DMS153 treated with DMSO at 0.1 percent for 48 hours (cell line): ENCODE data around the gene MYO9A.

Source experiments
- DNase-seq: peaks from one replicate; lab custom pipeline; 2025; ENCODE audit not compliant: unreplicated experiment; lab: John Stamatoyannopoulos, UW

Gene MYO9A, protein sequence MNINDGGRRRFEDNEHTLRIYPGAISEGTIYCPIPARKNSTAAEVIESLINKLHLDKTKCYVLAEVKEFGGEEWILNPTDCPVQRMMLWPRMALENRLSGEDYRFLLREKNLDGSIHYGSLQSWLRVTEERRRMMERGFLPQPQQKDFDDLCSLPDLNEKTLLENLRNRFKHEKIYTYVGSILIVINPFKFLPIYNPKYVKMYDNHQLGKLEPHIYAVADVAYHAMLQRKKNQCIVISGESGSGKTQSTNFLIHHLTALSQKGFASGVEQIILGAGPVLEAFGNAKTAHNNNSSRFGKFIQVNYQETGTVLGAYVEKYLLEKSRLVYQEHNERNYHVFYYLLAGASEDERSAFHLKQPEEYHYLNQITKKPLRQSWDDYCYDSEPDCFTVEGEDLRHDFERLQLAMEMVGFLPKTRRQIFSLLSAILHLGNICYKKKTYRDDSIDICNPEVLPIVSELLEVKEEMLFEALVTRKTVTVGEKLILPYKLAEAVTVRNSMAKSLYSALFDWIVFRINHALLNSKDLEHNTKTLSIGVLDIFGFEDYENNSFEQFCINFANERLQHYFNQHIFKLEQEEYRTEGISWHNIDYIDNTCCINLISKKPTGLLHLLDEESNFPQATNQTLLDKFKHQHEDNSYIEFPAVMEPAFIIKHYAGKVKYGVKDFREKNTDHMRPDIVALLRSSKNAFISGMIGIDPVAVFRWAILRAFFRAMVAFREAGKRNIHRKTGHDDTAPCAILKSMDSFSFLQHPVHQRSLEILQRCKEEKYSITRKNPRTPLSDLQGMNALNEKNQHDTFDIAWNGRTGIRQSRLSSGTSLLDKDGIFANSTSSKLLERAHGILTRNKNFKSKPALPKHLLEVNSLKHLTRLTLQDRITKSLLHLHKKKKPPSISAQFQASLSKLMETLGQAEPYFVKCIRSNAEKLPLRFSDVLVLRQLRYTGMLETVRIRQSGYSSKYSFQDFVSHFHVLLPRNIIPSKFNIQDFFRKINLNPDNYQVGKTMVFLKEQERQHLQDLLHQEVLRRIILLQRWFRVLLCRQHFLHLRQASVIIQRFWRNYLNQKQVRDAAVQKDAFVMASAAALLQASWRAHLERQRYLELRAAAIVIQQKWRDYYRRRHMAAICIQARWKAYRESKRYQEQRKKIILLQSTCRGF (N-terminal part only)

DNA sequence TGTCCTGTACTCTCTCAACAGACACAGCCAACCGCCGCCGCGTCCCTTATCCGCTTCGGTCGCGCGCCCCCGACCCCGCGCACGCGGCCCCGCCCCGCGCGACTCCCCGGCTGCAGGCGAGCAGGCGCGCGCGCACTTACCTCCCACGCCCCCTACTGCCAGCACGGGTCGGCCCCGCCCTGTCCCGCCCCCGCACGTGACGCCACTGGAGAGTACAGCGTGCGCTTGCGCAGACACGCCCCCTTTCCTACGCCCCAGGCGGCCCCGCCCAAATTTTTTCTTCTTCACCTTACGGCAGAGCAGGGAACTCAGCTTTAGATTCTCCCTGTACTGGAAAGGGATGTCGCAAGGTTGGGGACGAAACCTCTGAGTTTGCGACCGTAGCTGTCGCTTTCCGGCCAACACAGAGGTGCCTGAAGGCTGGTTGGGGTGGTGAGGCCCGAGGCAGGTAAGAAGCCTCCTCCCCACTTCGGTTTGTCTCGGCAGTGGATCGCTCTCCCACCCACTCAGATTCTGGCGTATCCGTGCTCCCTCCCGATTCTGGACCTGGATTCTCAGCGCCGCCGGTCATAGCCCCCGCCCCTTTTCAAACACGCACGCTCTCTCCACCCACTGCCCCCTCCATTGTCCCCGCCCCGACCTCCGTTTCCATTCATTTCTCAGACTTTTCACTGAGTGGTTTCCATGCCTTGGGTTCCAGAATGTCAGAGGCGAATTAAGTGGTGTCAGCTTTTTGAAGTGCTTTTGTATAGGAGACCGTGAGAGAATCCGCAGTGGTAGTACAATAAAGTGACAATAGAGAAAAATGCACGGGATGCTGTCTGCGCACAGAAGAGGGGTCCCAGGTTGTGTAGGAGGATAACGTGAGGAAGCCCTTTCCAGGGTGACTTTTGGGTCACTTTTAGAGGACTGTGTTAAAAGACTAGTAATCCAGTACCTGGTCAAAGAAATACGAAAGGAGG, at the start of gene MYO9A, which contains the start of gene SENP8:
MYO9A (minus strand) TSS at position 134 of the 962 bp plus-strand sequence. CDS start 71,587 bp downstream, outside the sequence.
SENP8 (plus strand) TSS at position 387 of the 962 bp plus-strand sequence. CDS start 21,221 bp downstream, outside the sequence.
- peak; percentile 62 for DNase-seq

DNA sequence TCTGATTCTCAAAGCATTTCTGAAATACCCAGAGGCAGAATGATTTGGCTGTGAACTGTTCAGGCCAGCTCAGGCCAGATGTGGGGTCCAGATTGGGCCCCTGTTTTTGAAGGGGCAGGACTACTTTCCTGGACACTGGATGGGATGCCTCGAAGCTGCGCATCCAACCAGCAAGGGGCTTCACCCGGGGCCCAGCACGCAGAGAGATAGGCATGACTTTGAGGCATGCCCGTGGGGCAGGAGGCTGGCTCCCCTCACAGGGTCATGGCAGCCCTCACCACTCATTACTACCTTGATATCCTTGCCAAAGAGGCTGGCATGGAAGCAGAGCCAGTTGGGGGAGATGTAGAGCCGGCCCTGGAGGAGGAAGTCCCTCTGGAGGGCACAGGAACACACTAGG, 49.5 kb upstream of the MYO9A start:
- no peak for DNase-seq

DNA sequence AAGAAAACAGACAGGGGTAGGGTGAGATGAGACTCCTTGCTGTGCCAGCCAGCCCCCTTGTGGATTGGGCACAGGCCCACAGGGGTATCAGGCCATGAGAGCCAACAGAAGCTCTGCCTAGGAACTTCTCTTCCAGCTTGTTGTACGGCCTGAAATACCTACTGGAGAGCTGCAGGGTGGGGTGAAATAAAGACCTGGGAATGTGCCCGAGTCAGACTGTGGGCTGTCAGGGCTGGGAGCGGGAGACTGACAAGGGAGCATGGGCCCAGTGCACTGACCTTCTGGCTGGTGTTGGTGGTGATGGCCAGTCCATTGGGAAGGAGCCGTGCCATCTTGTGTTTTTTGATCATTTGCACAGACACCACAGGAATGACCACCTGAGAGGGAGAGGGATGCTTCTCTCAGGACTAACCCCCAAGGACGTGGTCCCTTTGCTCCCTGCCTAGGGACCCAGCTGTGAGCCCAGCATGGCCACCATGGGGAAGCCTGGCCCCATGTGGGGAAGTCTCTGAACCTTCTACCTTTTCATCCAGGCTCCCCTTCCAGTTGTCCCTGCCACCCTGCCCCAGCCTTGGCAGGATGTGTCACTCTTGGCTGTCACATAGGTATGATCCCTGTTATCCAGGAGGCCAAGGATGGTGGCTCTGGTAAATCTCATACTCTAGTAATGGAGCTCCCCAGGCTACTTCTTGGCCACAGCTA, 48.9 kb upstream of the MYO9A start:
- no peak for DNase-seq

DNA sequence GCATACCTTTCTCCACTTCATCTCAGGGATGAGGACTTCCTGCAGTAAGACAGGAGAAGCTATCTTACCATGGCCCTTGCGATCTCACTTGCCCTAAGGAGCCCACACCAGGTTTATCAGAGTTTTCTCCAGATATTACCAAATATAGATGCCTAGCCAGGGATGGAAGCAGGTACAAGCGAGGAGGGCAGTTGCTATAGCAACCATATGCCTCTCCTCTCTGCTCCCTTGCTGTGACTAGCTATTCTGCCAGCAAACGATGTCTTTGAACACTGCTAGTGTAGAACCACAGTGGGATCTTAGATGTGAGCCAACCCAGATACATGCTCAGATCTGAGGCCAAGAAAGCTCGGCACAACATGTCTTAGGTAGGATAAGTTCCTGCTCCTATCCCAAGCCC, 45.8 kb upstream of the MYO9A start:
- DNase-seq = no peak

DNA sequence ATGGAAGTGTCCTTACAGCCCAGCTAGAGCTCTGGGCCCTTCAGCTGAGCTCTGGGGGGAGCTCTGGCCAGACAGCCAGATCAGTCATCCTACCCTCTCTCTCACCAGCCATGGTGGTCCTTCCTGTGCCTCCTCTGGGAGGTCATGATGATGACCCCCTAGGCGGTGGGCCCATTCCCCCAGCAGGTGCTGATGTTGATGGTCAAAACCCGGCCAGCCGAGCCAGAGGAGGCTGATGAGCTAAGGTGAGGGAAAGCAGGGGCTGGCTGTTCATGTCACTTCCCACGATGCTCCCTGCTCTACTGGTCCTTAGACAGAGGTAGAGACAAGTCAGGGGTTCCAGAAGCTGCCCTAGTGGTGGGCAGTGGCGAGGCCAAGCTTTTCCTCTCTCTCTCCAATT, 44.6 kb upstream of the MYO9A start:
- no peak for DNase-seq

DNA sequence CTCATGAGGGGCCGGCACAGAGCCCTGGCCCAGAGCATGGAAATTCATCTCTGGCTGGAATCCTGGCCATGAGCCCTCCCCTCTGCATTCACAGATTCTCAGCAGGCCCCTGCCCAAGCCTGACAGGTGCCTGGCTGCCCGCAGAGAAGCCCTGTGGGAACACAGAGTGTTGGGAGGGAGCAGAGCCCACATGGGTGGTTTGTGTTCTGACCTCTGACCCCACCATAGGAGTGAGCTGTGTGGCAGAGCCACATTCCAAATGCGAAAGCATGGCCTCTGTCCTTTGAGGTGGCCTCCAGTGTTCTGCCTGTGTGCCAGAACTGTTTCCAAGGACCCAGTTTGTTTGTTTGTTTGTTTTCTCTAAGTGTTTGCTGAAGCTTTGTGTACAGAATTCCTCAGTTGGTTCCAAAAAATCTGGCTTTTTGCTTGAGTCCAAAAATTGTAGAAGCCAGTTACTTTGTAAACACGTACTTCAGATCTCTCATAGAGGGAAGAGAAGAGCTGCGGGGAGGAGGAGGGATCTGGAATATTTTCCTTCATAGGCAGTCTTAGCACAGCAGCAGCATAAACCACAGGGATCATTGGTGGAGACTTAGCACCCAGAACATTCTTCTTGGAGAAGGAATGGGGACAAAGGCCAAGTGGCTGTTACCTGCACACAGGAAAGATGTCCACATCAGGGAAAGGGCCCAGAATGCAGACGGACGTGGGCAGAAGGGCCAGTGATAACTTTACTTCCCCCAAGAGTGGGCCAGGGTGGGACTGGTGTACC, 43.6 kb upstream of the MYO9A start:
- no peak for DNase-seq

DNA sequence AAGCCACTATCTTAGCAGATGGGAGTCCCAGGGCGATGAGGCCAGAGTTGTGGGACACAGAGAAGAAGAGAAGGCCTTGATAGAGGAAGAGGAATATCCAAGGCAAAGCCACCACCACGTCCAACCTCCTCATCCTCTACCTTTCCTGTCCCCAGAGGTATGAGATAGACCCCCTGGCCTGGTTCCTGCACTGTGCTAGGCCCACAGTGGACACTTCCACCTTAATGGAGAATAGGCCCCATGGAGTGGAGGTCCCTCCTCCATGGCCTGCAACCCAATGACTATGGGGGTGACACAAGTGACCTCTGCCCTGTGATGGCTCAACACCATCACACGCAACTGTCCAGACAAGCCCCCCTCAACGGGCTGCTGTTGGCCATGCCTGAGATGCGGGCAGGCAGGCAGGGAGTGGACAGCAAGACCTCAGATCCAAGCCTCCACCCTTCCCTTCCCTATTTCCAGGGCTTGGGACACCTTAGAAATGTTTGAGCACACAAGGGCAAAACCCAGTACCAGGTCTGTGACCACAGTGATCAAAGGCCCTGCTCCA, 42.8 kb upstream of the MYO9A start:
- DNase-seq = no peak

DNA sequence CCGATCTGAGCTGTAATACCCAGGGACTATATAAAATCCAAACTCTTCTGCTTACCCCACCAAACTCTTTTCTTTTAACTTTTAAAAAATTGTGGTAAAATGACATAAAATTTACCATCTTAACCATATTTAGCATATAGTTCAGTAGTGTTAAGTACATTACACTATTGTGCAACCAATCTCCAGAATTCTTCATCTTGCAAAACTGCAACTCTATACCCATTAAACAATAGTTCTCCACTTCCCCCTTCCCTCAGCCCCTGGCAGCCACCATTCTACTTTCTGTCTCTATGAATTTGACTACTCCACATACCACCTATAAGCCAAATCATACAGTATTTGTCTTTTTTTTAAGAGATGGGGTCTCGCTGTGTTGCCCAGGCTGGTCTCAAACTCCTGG, 39.0 kb upstream of the MYO9A start:
- no peak for DNase-seq

DNA sequence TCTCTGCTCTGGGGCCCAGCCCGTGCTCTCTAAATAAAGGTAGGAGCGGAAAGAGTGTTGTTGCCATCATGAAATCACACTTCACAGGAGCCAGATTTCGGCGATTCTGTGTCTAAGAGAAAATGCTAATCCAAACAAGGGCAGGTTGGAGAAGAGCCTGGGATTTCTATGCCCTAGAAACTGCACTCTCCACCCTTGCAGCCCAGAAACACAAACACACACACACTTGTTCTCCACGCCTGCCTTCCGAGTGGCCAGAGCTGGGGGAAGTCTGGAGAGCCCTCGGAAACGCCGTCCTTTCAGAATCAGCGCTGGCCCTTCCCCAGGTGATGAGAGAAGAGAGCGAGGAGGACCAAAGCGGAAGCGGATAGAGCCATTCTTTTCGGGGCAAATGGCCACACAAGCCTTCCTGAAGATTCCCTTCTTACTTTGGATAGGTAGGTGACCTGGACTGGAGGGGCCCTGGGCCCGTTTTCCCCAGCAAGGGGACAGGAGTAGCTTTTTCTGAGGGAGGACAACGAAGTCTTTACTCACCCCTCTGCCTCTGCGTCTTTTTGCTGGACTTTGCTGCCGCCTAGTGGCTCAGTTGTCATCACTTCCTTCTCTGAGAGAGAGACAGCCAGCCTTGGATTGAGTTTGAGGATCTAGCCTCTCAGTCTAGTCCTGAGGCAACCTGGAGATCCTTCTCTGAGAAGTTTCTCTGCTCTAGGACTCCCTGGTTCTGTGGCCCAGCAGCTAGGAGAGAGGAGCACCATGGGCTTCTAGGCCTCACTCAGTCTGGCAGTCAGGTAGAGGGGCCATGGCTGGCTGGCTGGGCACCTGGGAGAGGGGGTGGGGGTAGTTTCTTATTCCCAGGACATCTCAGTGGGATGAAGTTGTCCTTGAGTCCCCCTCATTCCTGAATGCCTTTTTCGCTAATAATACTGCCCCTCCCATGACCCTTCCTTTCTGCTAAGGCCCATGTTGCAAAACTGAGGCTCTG, 38.0 kb upstream of the MYO9A start:
- peak; percentile 23 for DNase-seq

DNA sequence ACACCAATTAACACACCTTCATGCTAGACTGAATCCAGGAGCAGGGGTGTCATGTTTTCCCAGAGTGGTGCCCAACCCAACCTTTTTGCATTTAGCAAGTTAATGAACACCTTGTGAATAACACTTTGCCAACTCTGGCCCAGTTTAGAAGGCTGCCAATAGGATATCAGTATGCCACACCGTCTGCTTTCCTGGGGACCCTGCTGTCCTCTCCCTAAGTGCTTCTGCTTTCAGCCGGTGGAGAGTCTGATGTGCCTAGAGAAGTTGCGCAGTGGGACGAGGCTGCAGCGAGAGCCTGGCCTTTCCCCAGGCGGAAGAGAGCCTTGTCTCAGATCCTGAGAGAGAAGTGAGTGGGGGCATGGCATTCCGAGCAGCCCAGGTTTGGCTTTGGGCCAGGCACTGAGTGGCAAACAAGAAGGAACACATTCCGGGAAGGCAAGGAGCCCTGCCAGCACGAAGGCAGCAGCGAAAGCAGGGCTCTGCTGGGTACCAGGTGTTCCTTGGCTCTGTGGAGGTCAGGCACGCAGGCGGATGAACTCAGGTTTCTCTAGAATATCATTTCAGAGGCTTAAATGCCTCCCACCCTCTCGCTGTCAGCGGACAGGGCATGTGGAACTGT, 37.2 kb upstream of the MYO9A start:
- peak; percentile 13 for DNase-seq

DNA sequence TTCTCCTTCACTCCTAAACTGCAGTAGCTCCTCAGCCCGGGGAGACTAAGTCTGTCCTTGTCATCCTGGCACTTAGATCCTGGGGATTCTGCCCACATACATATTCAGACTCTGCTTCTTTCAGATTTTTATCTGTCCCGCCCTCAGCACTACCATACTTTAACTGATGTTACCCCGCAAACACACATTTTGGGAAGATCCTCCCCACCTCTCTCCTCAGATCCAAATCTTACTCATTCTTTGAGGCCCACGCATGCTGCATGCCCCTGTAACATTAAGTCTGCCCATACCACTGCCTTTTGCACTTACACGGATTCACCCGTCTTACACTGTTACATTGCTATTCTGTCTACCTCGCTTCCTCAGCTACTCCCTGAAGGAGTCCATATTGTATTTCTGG, 36.4 kb upstream of the MYO9A start:
- no peak for DNase-seq

DNA sequence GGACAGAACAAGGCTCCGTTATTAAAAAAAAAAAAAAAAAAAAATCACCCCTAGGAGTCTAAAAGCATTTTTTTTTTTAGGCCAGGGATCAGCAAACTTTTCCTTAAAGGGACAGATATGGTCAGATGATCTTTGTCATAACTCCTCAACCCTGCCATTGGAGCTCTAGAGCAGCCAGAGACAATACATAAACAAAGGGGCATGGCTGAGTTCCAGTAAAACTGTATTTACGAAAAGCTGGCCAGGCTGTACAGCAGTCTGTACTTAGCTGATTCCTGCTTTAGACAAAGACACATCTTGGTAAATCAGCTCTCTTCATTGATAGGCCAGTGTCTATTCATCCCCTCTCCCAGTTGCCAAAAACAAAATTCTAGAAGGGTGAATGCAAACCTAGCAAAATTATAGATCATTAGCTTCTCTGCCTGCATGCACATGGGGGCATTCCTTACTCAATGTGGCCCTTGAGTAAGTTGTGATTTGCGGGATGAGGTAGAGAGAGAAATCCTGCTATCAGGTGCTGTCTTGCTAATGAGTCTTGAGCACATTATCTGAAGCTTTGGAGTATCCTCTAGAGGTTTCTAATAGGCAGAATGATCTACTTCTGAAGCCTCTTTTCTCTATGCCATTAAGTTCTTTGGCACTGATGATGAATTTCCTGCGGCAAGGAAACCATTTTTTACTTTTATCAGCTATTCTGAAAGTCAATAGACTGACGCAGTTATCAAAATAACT, 35.5 kb upstream of the MYO9A start:
- no peak for DNase-seq

DNA sequence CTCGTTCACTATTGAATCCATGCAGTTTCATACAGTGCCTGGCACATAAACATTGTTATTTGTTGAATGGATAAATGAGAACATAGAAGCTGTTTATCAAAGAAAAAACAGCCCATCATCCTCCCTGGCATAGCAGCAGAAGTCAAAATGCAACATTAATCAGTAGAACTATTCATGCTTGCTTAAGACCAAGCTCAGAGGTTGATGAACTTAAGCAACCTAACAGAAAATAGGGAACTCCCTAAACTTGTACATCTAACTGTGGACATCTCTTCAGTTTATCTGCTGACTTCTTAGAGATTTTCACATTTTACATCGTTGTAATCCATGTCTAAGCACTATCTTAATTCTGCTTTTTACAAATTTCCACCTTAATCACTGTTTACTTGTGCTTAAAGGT, 29.5 kb upstream of the MYO9A start:
- DNase-seq = no peak

DNA sequence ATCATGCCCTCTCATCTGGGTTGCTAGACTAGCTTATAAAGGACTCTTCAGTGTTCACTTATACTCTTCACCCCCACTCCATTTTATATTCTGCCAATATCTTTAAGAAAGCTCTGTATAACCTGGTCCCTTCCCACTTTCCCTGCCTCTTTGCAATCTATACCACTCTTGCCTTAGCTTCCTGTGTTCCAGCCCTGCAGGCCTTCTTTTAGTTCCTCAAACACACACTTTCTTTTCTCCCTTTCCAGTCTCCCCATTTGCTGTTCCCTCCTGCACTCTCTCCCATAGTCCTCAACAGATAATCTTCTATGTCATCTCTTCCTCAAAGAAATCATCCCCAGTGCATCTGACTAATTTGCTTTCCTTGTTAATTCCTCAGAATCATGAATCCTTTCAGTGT, 29.0 kb upstream of the MYO9A start:
- DNase-seq = no peak

DNA sequence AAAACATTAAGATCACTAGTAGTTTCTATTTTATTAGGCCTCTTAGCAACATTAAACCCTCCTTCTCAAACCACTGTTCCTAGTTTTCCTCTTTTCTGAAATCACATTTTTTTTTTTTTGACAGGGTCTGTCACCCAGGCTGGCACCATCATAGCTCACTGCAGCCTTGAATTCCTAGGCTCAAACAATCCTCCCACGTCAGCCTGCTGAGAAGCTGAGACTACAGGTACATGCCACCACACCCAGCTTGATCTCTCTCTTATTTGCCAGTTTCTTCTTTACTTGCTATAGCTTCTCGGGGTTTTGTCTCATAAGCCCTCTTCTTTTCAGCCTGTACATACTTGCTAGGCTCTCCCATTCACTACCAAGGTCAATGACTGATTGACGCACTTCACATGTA, 28.3 kb upstream of the MYO9A start:
- no peak for DNase-seq
